Trophoblast cell (in vitro differentiated cells and primary cell): ENCODE measurements around the gene LGALS8.
"Not testable (repeated sequence)": the region's sequence is repeated elsewhere in the genome, so short reads cannot be mapped to it uniquely, and the experiment has no call there.

ENCODE experiments used
- DNase-seq, 2 donors: peaks; one replicate each; pipeline ENCODE4 v3.0.0-alpha.2; 2016
- H2AFZ ChIP-seq: 2 replicates; pipeline ENCODE4 v1.6.1; 2013; ENCODE audit warnings: low read length, moderate library complexity, mild to moderate bottlenecking; ENCODE audit not compliant: insufficient read depth, poor library complexity
- H2AK5ac ChIP-seq: 2 replicates; pipeline ENCODE4 v1.6.1; 2013; ENCODE audit warnings: mild to moderate bottlenecking, low read length
- H2BK120ac ChIP-seq: 2 replicates; pipeline ENCODE4 v1.6.1; 2013; ENCODE audit warnings: low read length, mild to moderate bottlenecking, moderate library complexity; ENCODE audit not compliant: insufficient read depth, poor library complexity
- H2BK12ac ChIP-seq: 2 replicates; pipeline ENCODE4 v1.6.1; 2013; ENCODE audit warnings: mild to moderate bottlenecking, low read length, moderate library complexity
- H2BK5ac ChIP-seq: 2 replicates; pipeline ENCODE4 v1.6.1; 2013; ENCODE audit warnings: low read length, low read depth, moderate library complexity, mild to moderate bottlenecking; ENCODE audit not compliant: poor library complexity
- H3K14ac ChIP-seq: 2 replicates; pipeline ENCODE4 v1.6.1; 2013; ENCODE audit warnings: mild to moderate bottlenecking, low read length
- H3K18ac ChIP-seq: 2 replicates; pipeline ENCODE4 v1.6.1; 2013; ENCODE audit warnings: mild to moderate bottlenecking, low read length
- H3K23ac ChIP-seq: 2 replicates; pipeline ENCODE4 v1.6.1; 2013; ENCODE audit warnings: low read length
- H3K27ac ChIP-seq: 2 replicates; pipeline ENCODE4 v1.5.1; 2013; ENCODE audit warnings: low read depth, mild to moderate bottlenecking, inconsistent platforms, low read length, moderate library complexity
- H3K27me3 ChIP-seq: 2 replicates; pipeline ENCODE4 v1.6.1; 2013; ENCODE audit warnings: inconsistent platforms, mild to moderate bottlenecking, low read length, moderate library complexity; ENCODE audit not compliant: insufficient read depth
- H3K36me3 ChIP-seq, 2 experiments: 1 replicate in 1 of 2; 2 replicates in 1 of 2; pipeline ENCODE4 v1.6.1; 2013; ENCODE audit warnings: low read length in 2 of 2, mild to moderate bottlenecking in 2 of 2, moderate library complexity in 1 of 2; ENCODE audit not compliant: insufficient read depth in 2 of 2, control insufficient read depth in 1 of 2
- H3K4ac ChIP-seq: 2 replicates; pipeline ENCODE4 v1.6.1; 2013; ENCODE audit warnings: low read depth, mild to moderate bottlenecking, low read length, moderate library complexity
- H3K4me1 ChIP-seq, 2 experiments: 1 replicate in 1 of 2; 2 replicates in 1 of 2; pipeline ENCODE4 v1.6.1; 2013; ENCODE audit warnings: low read length in 2 of 2, mild to moderate bottlenecking in 2 of 2, moderate library complexity in 1 of 2; ENCODE audit not compliant: insufficient read depth in 2 of 2, control insufficient read depth in 1 of 2
- H3K4me2 ChIP-seq: 2 replicates; pipeline ENCODE4 v1.6.1; 2013; ENCODE audit warnings: inconsistent platforms, mild to moderate bottlenecking, low read length, moderate library complexity
- H3K4me3 ChIP-seq: 2 replicates; pipeline ENCODE4 v1.5.1; 2013; ENCODE audit warnings: mild to moderate bottlenecking, low read depth, low read length, inconsistent platforms
- H3K79me1 ChIP-seq: one replicate; pipeline ENCODE4 v1.6.1; 2013; ENCODE audit warnings: low read length
- H3K79me2 ChIP-seq: 2 replicates; pipeline ENCODE4 v1.6.1; 2013; ENCODE audit warnings: low read length, mild to moderate bottlenecking; ENCODE audit not compliant: control insufficient read depth, insufficient read depth, poor library complexity
- H3K9ac ChIP-seq: 2 replicates; pipeline ENCODE4 v1.6.1; 2013; ENCODE audit warnings: mild to moderate bottlenecking, low read length
- H3K9me3 ChIP-seq: 2 replicates; pipeline ENCODE4 v1.6.1; 2013; ENCODE audit warnings: low read depth, mild to moderate bottlenecking, control low read depth, inconsistent platforms, low read length; ENCODE audit not compliant: insufficient read depth
- H4K12ac ChIP-seq: 2 replicates; pipeline ENCODE4 v1.6.1; 2013; ENCODE audit warnings: low read depth, mild to moderate bottlenecking, low read length, moderate library complexity
- H4K8ac ChIP-seq: 2 replicates; pipeline ENCODE4 v1.6.1; 2013; ENCODE audit warnings: low read depth, mild to moderate bottlenecking, low read length, moderate library complexity
- H4K91ac ChIP-seq: one replicate; pipeline ENCODE4 v1.6.1; 2013; ENCODE audit warnings: low read depth, mild to moderate bottlenecking, low read length, moderate library complexity
- WGBS: extraction: QIAGEN DNeasy Blood & Tissue Kit; methylation state at CpG from one replicate; pipeline ENCODE4 v1.1.7; 2013; ENCODE audit warnings: missing lambda C conversion rate; ENCODE audit not compliant: insufficient read length, insufficient coverage; ENCODE audit errors: extremely low coverage; 5-methylcytosine and 5-hydroxymethylcytosine counted together

LGALS8 gene

DNA sequence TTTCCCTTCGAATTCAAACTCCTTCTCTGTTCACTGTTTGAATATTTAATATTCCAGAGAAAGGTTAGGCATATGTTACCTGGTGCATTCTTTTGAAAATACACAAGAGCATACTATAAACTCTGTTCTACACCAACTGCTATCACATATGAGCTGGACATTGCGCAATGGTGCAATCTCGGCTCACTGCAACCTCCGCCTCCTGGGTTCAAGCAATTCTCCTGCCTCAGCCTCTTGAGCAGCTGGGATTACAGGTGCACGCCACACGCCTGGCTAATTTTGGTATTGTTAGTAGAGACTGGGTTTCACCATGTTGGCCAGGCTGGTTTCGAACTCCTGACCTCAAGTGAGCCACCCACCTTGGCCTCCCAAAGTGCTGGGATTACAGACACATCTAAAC is 53.3 kb downstream of the LGALS8 start:
- not testable (repeated sequence) for DNase-seq, H3K79me2 ChIP-seq, H2BK120ac ChIP-seq, H3K27ac ChIP-seq, H2BK12ac ChIP-seq, H3K14ac ChIP-seq, H3K4me2 ChIP-seq, H3K27me3 ChIP-seq, H3K4ac ChIP-seq, H4K12ac ChIP-seq, H3K23ac ChIP-seq, H3K9ac ChIP-seq, H3K79me1 ChIP-seq, H3K4me3 ChIP-seq, H2AFZ ChIP-seq, H4K91ac ChIP-seq, H2BK5ac ChIP-seq, H3K9me3 ChIP-seq, H3K4me1 ChIP-seq, H2AK5ac ChIP-seq, H4K8ac ChIP-seq, H3K18ac ChIP-seq
- no CpG with 5 or more reads among the region's 7 CpGs for WGBS
- peaks cover 4 to 21% of the 10 kb centered on the region in 2 experiments for H3K36me3 ChIP-seq

DNA sequence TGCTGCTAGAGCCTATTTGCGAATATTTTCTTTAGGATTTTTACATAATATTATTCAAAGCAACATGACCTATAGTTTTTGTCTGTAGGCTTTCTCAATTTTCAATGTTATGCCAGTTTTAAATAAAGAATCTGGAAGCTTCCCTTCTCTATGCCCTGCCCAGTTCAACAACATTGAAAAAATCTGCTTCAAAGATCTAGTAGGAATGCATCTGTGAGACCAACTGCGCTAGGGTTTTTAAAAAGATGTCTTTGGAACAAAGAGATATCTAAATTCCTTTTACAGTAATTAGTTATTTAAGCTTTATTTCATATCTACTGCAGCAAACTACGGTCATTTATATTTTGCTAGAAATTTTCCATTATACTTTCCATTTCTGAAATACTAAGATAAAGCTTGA is 54.9 kb downstream of the LGALS8 start:
- no peak overlapping the region for H3K9ac ChIP-seq
- H3K4me3 ChIP-seq = no peak overlapping the region
- no peaks in the 10 kb centered on the region for H3K9me3 ChIP-seq
- H3K4me1 ChIP-seq = no peaks in the 10 kb centered on the region
- H3K18ac ChIP-seq = no peak overlapping the region
- no peak overlapping the region for H2AFZ ChIP-seq
- H3K14ac ChIP-seq = no peak overlapping the region
- no CpG with 5 or more reads among the region's 3 CpGs for WGBS
- H3K79me2 ChIP-seq = no peaks in the 10 kb centered on the region
- no peak overlapping the region for H3K27ac ChIP-seq
- H4K12ac ChIP-seq = no peak overlapping the region
- H2BK5ac ChIP-seq = no peak overlapping the region
- H3K4me2 ChIP-seq = no peak overlapping the region
- H3K79me1 ChIP-seq = no peaks in the 10 kb centered on the region
- no peak overlapping the region for H4K8ac ChIP-seq
- DNase-seq = no peak
- no peak overlapping the region for H3K4ac ChIP-seq
- H4K91ac ChIP-seq = no peak overlapping the region
- H2AK5ac ChIP-seq = no peak overlapping the region
- peaks cover 13 to 22% of the 10 kb centered on the region in 2 experiments for H3K36me3 ChIP-seq
- no peak overlapping the region for H3K23ac ChIP-seq
- H3K27me3 ChIP-seq = no peaks in the 10 kb centered on the region
- no peak overlapping the region for H2BK120ac ChIP-seq
- no peak overlapping the region for H2BK12ac ChIP-seq

DNA sequence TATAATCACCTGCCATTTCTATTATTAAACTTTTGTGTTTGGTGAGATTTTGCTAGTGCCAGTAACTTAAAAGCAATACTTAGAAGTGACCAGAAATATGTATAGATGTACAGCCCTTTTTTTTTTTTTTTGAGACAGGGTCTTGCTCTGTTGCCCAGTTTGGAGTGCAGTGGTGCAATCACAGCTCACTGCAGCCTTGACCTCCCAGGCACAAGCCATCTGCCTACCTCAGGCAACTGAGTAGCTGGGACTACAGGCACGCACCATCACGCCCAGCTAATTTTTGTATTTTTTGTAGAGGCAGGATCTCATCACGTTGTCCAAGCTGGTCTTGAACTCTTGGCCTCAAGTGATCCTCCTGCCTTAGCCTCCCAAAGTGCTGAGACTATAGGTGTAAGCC is 56.6 kb downstream of the LGALS8 start:
- H4K12ac ChIP-seq, H3K18ac ChIP-seq, H3K9ac ChIP-seq, H3K23ac ChIP-seq, H3K4me1 ChIP-seq, H3K4ac ChIP-seq, H2BK120ac ChIP-seq, DNase-seq, H3K14ac ChIP-seq, H3K79me1 ChIP-seq, H3K9me3 ChIP-seq, H3K27me3 ChIP-seq, H3K4me3 ChIP-seq, H3K4me2 ChIP-seq, H4K91ac ChIP-seq, H3K27ac ChIP-seq, H2AFZ ChIP-seq, H2BK5ac ChIP-seq, H2BK12ac ChIP-seq, H2AK5ac ChIP-seq, H3K79me2 ChIP-seq, H4K8ac ChIP-seq: not testable (repeated sequence)
- no CpG with 5 or more reads among the region's 3 CpGs for WGBS
- peaks cover 13 to 23% of the 10 kb centered on the region in 2 experiments for H3K36me3 ChIP-seq

DNA sequence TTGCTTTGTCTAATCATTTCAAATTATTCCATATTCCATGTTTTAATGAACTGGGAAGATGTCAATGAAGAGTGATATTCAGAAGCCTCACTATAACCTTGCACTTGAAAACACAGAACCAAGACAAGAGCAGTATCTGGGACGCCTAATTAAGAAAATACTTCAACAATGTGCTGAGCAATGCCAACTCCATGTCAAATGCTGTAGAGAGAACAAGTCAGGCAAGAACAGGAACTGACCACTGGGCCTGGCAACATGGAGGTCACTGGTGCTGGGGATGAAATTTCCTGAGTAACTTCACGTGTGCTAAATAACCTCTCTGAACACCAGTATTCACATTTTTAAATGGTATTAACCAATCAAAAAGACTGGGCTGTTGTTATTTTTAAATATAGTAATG is 57.7 kb downstream of the LGALS8 start:
- H4K12ac ChIP-seq = no peak overlapping the region
- no peaks in the 10 kb centered on the region for H3K9me3 ChIP-seq

More for the DNA sequence above, 57.7 kb downstream of the LGALS8 start:
- Histone ChIP-seq H3K18ac (no peak overlapping the region), H3K27me3 (no peaks in the 10 kb centered on the region), H2AFZ (no peak overlapping the region), H2BK5ac (no peak overlapping the region), H3K9ac (no peak overlapping the region), H4K91ac (no peak overlapping the region), H3K79me2 (no peaks in the 10 kb centered on the region), H2AK5ac (no peak overlapping the region), H3K4ac (no peak overlapping the region), H3K4me2 (no peak overlapping the region), H4K8ac (no peak overlapping the region), H3K27ac (no peak overlapping the region), H3K4me1 (no peaks in the 10 kb centered on the region), H2BK120ac (no peak overlapping the region), H3K4me3 (no peak overlapping the region), H2BK12ac (no peak overlapping the region), H3K14ac (no peak overlapping the region), H3K79me1 (no peaks in the 10 kb centered on the region), H3K23ac (no peak overlapping the region), H3K36me3 (peaks cover 13 to 22% of the 10 kb centered on the region in 2 experiments)
- DNase-seq = peak in 1 of 2 donors; percentile 26
- no CpG with 5 or more reads among the region's 2 CpGs for WGBS
